OCI-LY7 (cell line): ENCODE measurements around the gene SPATS2L. TPM values are rescaled to one million over a fixed set of nuclear protein-coding genes. Genes with fewer than 3 reads are reported as not detected.

Source experiments
- BruUV-seq: library from RNA; stranded (reverse); fragments of 400-500 nt; replicated peaks from 2 replicates; lab custom pipeline; 2021; lab: Mats Ljungman, UMichigan
- CTCF ChIA-PET: fragments of 300-600 bp; sonication (Branson Sonifier 250); formaldehyde crosslinking; loops from one replicate; lab custom pipeline; 2022; ENCODE audit warnings: antibody characterized with exemption; ENCODE audit not compliant: unreplicated experiment; lab: Charles Lee
- POLR2A ChIA-PET: fragments of 300-600 bp; sonication (Branson Sonifier 250); formaldehyde crosslinking; loops from one replicate; lab custom pipeline; 2022; ENCODE audit warnings: antibody characterized with exemption; lab: Charles Lee
- DNase-seq: peaks from one replicate; pipeline ENCODE4 v3.0.0-alpha.2; 2015; ENCODE audit warnings: low spot score
- H2AFZ ChIP-seq: fragments of 200-600 bp; sonication (generic), shearing (Covaris generic); 2 replicates; pipeline ENCODE4 v1.6.1; 2014; ENCODE audit warnings: mild to moderate bottlenecking, antibody characterized with exemption, low read length, moderate library complexity
- H3K27ac ChIP-seq: fragments of 200-600 bp; sonication (generic); 2 replicates; pipeline ENCODE4 v1.5.1; 2014; ENCODE audit warnings: mixed run types, low read depth, mild to moderate bottlenecking, moderate library complexity, low read length, inconsistent platforms; ENCODE audit not compliant: poor library complexity, severe bottlenecking
- H3K36me3 ChIP-seq: fragments of 200-600 bp; sonication (generic); 2 replicates; pipeline ENCODE4 v1.6.1; 2014; ENCODE audit warnings: mild to moderate bottlenecking, antibody characterized with exemption, low read length, moderate library complexity, mixed read lengths; ENCODE audit not compliant: insufficient read depth
- H3K4me1 ChIP-seq: fragments of 200-600 bp; sonication (generic); 2 replicates; pipeline ENCODE4 v1.5.1; 2014; ENCODE audit warnings: mild to moderate bottlenecking, low read length; ENCODE audit not compliant: insufficient read depth, poor library complexity, severe bottlenecking
- H3K4me2 ChIP-seq: fragments of 200-600 bp; sonication (generic); 2 replicates; pipeline ENCODE4 v1.6.1; 2014; ENCODE audit warnings: mild to moderate bottlenecking, low read length
- H3K4me3 ChIP-seq: fragments of 200-600 bp; sonication (generic); 2 replicates; pipeline ENCODE4 v1.5.1; 2014; ENCODE audit warnings: mild to moderate bottlenecking, low read depth, low read length; ENCODE audit not compliant: poor library complexity, severe bottlenecking
- H3K79me2 ChIP-seq: fragments of 200-600 bp; sonication (generic); 2 replicates; pipeline ENCODE4 v1.6.1; 2016; ENCODE audit warnings: low read depth, mild to moderate bottlenecking, low read length, moderate library complexity, mixed read lengths; ENCODE audit not compliant: insufficient read depth
- H3K9me2 ChIP-seq: fragments of 200-600 bp; sonication (generic); 2 replicates; pipeline ENCODE4 v1.6.1; 2016; ENCODE audit warnings: mild to moderate bottlenecking, low read length, mixed read lengths; ENCODE audit not compliant: insufficient read depth
- H3K9me3 ChIP-seq: fragments of 200-600 bp; sonication (generic); 2 replicates; pipeline ENCODE4 v1.6.1; 2014; ENCODE audit warnings: mild to moderate bottlenecking, mixed run types, low read length, mixed read lengths
- H4K20me1 ChIP-seq: fragments of 200-600 bp; sonication (generic); 2 replicates; pipeline ENCODE4 v1.6.1; 2014; ENCODE audit warnings: mild to moderate bottlenecking, antibody characterized with exemption, low read length, moderate library complexity, mixed read lengths; ENCODE audit not compliant: insufficient read depth
- EZH2phosphoT487 ChIP-seq: fragments of 200-600 bp; sonication (generic); IDR thresholded peaks from 2 replicates; pipeline ENCODE4 v1.6.1; 2018; ENCODE audit warnings: low read depth, borderline replicate concordance, mild to moderate bottlenecking, mixed run types, antibody characterized with exemption, low read length, moderate library complexity, mixed read lengths
- intact Hi-C: fragments of 100-400 bp; cut with micrococcal nuclease; formaldehyde crosslinking; loops from one replicate; pipeline ENCODE4 v1.10.0; 2022; ENCODE audit not compliant: unreplicated experiment
- total RNA-seq, 2 experiments: library from RNA; depleted of rRNA in 1 of 2; stranded (reverse); fragments of >200 nt in 1 of 2; shearing (Covaris generic) in 1 of 2; gene quantifications; 2 replicates each; pipeline ENCODE4 v1.2.3, GENCODE V29; 2014 to 2022
- TF ChIP-seq, protein P1 (sequence below): fragments of 200-600 bp; sonication (generic); conservative IDR thresholded peaks from 2 replicates; pipeline ENCODE4 v1.5.1; 2014; ENCODE audit warnings: mild to moderate bottlenecking, antibody characterized with exemption, low read length, moderate library complexity, mixed read lengths

Gene SPATS2L
- total RNA-seq, 2 experiments from 2014 or later, result 3.1 to 5.2 TPM

DNA sequence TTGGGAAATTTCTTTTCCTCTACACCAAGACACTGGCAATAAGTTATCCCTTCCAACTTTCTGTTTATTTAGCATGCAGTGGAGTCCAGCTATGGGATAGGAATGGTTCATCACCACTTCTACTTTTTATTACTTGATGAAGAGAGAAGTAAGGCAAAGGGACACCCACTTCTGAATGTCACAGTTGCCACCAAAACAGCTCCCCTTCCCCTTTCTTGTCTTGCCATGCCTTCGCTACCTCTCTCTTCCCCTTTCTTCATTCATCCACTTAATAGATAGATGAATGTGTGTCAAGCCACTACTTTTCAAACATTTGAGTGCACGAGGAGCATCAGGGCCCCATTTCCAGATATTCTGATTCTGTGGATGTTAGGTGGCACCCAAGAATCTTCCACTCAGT, 143.8 kb downstream of the SPATS2L start:
- H3K79me2 ChIP-seq, result no peaks in the 10 kb centered on the region
- no peak for TF ChIP-seq EZH2phosphoT487
- TF ChIP-seq, protein P1, sequence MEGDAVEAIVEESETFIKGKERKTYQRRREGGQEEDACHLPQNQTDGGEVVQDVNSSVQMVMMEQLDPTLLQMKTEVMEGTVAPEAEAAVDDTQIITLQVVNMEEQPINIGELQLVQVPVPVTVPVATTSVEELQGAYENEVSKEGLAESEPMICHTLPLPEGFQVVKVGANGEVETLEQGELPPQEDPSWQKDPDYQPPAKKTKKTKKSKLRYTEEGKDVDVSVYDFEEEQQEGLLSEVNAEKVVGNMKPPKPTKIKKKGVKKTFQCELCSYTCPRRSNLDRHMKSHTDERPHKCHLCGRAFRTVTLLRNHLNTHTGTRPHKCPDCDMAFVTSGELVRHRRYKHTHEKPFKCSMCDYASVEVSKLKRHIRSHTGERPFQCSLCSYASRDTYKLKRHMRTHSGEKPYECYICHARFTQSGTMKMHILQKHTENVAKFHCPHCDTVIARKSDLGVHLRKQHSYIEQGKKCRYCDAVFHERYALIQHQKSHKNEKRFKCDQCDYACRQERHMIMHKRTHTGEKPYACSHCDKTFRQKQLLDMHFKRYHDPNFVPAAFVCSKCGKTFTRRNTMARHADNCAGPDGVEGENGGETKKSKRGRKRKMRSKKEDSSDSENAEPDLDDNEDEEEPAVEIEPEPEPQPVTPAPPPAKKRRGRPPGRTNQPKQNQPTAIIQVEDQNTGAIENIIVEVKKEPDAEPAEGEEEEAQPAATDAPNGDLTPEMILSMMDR, result no peak
- peaks cover 5% of the 10 kb centered on the region; the same call in 1 of the 2 replicates for H3K9me3 ChIP-seq
- H3K4me3 ChIP-seq, result no peak overlapping the region
- H3K4me1 ChIP-seq, result peaks cover 13% of the 10 kb centered on the region
- intact Hi-C loops, result no loop called here
- H3K4me2 ChIP-seq, result no peak overlapping the region
- H3K36me3 ChIP-seq, result no peaks in the 10 kb centered on the region
- no peak for DNase-seq
- H2AFZ ChIP-seq, result no peak overlapping the region
- CTCF ChIA-PET, result interaction anchor here (0.6 kb wide), 1 partner anchor 18 kb away, joined by 3 read pairs; no protein-coding TSS in a partner anchor
- H3K9me2 ChIP-seq, result no peaks in the 10 kb centered on the region
- BruUV-seq, result no TSS peak
- H4K20me1 ChIP-seq, result no peaks in the 10 kb centered on the region
- POLR2A ChIA-PET, result interaction anchor here (0.6 to 2.2 kb wide), 3 partner anchors 17 to 103 kb away, joined by 3 to 9 read pairs (median 3); no protein-coding TSS in a partner anchor
- H3K27ac ChIP-seq, result no peak overlapping the region

DNA sequence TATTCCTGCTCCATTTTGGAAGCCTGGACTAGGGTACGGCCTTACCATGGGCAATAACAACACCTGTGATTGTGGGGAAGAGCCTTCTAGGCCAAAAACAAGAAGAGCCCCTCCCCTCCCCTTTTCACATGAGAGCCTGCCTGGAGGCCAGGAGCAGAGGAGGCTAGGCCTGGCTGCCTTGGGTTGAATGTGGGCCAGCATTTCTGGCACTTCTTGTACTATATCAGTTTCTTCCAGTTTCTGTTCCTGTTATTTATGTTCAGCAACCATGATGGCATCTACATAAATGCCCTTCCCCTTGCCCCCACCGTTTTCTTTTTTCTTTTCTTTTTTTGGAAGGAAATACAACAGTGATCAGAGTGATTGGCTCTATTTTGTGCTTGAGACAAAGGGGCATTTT, 145.0 kb downstream of the SPATS2L start:
- no peak for TF ChIP-seq EZH2phosphoT487
- TF ChIP-seq, protein P1, result no peak
- Histone ChIP-seq H3K4me2 (peak overlapping the region; percentile 41), H3K36me3 (no peaks in the 10 kb centered on the region), H3K79me2 (no peaks in the 10 kb centered on the region), H3K9me2 (no peaks in the 10 kb centered on the region), H4K20me1 (no peaks in the 10 kb centered on the region), H3K27ac (no peak overlapping the region), H3K9me3 (peaks cover 5% of the 10 kb centered on the region; the same call in 1 of the 2 replicates), H2AFZ (no peak overlapping the region; the same call in 1 of the 2 replicates), H3K4me3 (no peak overlapping the region), H3K4me1 (peaks cover 25% of the 10 kb centered on the region)
- DNase-seq, result peak; percentile 60
- POLR2A ChIA-PET, result no interaction called here
- CTCF ChIA-PET, result no interaction called here
- intact Hi-C loops, result no loop called here
- no TSS peak for BruUV-seq

GRCh38 chr2:200452377-200452776, 145.9 kb downstream of the SPATS2L start:
- H4K20me1 ChIP-seq, result no peaks in the 10 kb centered on the region
- H2AFZ ChIP-seq, result no peak overlapping the region
- no peaks in the 10 kb centered on the region for H3K9me2 ChIP-seq
- no TSS peak for BruUV-seq
- H3K4me3 ChIP-seq, result no peak overlapping the region
- peaks cover 5% of the 10 kb centered on the region; the same call in 1 of the 2 replicates for H3K9me3 ChIP-seq
- CTCF ChIA-PET, result no interaction called here
- no peak for TF ChIP-seq EZH2phosphoT487
- TF ChIP-seq, protein P1, result no peak
- no peaks in the 10 kb centered on the region for H3K36me3 ChIP-seq
- no peak for DNase-seq
- peaks cover 29% of the 10 kb centered on the region for H3K4me1 ChIP-seq
- H3K79me2 ChIP-seq, result no peaks in the 10 kb centered on the region
- POLR2A ChIA-PET, result no interaction called here
- H3K27ac ChIP-seq, result no peak overlapping the region
- intact Hi-C loops, result no loop called here
- no peak overlapping the region for H3K4me2 ChIP-seq
